Measurements from ENCODE around the gene PRR20E.
"Not testable (repeated sequence)": the region's sequence is repeated elsewhere in the genome, so short reads cannot be mapped to it uniquely, and the experiment has no call there.

Gene PRR20E

GRCh38 chr13:57166897-57167296, at the start of gene PRR20E:
Gene PRR20E (plus strand): TSS chr13:57167197. CDS start chr13:57167584, 387 bp downstream.
- DNase-seq (ENCODE audit: low spot score): not testable (repeated sequence)

DNA sequence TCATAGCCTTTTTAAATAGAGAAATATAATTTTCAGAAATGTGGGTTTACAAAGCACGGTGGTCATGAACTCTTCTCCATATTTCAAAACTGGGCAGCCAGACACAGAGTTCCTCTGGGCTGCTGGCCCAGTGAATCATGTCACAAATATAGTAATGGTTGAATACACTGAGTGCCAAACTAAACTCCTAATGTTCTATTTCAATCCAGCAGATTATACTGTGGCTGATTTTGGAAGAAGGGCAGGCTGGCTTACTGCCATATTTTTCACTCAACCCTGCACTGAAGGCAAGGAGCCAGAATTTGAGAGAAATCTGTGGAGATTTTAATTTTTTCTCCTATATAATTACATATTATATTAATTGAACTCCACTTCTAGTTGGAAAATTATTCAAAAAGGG, 43.3 kb upstream of the PRR20E start:
- DNase-seq (ENCODE audit: low spot score): no peak

DNA sequence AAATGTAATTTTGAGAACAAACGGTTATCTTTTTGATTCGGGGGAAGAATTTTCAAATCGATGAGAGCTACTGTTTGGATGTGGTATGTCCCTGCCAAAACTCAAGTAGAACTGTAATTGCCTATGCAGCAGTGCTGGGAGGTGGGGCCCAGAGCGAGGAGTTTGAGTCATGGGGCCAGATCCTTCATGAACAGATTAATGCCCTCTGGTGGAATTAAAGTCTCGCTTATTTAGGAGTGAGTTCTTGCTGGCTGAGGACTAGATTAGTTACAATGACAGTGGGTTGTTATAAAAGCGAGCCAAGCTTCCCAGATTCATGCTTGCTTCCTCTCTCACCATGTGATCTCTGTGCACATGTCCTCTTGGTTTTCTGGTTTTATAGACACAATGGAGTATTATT, 38.1 kb upstream of the PRR20E start:
- DNase-seq (ENCODE audit: low spot score): no peak

DNA sequence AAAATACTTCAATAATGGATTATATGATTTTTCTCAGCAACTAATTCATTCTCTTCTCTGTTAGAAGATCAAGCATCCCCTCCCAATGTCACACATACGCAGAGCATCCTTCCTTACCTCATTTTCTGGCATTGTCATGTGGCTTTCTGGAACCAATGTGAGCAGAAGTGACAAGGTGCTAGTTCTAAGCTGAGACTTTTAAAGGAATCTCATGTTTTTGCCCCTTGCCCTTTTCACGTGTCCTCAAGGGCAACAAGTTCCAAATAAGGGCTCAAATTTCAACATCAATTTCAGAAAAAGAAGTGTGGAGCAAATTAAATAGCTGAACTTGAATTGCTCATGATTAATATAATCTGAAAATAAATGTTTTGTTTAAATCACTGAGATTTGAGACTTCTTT, 30.9 kb upstream of the PRR20E start:
- no peak for DNase-seq (ENCODE audit: low spot score)

- DNase-seq (ENCODE audit: low spot score): no peak
These were observed 29.4 kb upstream of the PRR20E start for GRCh38 chr13:57137585-57137984.

DNA sequence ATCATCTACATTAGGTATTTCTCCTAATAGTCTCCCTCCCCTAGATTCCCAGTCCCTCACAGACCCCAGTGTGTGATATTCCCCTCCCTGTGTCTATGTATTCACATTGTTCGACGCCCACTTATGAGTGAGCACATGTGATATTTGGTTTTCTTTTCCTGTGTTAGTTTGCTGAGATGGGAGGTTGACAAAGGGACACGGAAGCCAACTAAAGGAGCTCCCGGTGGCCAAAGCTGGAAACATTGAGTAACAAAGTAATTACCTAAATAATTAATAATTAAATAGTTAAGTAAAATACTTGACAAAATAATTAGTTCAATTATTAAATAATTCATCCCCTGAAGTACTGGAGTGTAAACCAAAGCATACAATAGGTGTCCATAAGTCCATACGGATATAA, 28.0 kb upstream of the PRR20E start:
- no peak for DNase-seq (ENCODE audit: low spot score)

- not testable (repeated sequence) for DNase-seq (ENCODE audit: low spot score)
These were observed 27.2 kb upstream of the PRR20E start for GRCh38 chr13:57139781-57140180.

GRCh38 chr13:57140235-57140968, 26.6 kb upstream of the PRR20E start, which contains the start of gene PRR20A:
Gene PRR20A (plus strand): TSS chr13:57140918. CDS start chr13:57141305, 387 bp downstream.
- not testable (repeated sequence) for DNase-seq (ENCODE audit: low spot score)

GRCh38 chr13:57147188-57147587, 19.8 kb upstream of the PRR20E start, which contains the start of gene PRR20B:
Gene PRR20B (plus strand): TSS chr13:57147488. CDS start chr13:57147875, 387 bp downstream.
- not testable (repeated sequence) for DNase-seq (ENCODE audit: low spot score)

GRCh38 chr13:57148106-57148505, 18.9 kb upstream of the PRR20E start:
- not testable (repeated sequence) for DNase-seq (ENCODE audit: low spot score)

DNA sequence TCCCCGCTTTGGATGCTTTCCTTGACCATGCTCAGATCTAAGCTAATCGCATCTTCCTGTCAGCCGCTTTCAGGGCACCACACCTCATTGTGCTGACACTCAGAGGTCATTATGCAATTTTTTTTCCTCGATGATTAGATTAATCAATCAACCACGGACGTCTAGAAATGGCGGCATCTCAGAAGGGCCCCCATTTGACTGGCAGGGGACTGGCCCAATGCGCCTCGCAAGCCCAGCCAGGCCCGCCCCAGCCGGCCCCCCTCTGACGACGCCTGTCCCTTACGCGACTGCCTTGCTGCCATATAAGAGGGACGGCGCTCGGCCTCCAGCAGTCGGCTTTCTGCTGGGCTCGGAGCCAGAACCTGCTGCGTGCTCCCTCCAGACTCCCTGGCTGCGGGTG, 13.2 kb upstream of the PRR20E start, which contains the start of gene PRR20C:
Gene PRR20C (plus strand): TSS at position 301 of the 400 bp plus-strand sequence. CDS start 387 bp downstream, outside the sequence.
- not testable (repeated sequence) for DNase-seq (ENCODE audit: low spot score)

DNA sequence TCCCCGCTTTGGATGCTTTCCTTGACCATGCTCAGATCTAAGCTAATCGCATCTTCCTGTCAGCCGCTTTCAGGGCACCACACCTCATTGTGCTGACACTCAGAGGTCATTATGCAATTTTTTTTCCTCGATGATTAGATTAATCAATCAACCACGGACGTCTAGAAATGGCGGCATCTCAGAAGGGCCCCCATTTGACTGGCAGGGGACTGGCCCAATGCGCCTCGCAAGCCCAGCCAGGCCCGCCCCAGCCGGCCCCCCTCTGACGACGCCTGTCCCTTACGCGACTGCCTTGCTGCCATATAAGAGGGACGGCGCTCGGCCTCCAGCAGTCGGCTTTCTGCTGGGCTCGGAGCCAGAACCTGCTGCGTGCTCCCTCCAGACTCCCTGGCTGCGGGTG, 6.7 kb upstream of the PRR20E start, which contains the start of gene PRR20D:
Gene PRR20D (plus strand): TSS at position 301 of the 400 bp plus-strand sequence. CDS start 387 bp downstream, outside the sequence.
- DNase-seq (ENCODE audit: low spot score): not testable (repeated sequence)

DNA sequence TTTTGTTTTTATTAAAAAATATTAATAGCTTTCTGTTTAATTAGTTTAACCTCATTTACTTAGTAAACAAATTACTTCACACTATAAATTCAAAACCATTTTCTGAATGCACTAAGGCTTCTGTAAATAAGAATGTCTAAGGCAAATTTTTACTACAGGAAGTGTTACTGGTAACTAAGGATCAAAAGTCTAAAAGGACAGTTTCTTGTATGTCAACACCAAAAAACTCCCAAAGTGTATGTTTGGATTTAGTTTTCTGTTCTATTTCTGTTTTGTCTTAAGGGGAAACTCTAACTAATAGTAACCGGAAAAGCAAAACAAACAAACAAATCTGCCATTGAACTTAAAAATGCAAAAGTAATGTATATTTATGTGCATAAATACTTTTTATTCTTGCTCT, 24.7 kb downstream of the PRR20E start:
- DNase-seq (ENCODE audit: low spot score): no peak

DNA sequence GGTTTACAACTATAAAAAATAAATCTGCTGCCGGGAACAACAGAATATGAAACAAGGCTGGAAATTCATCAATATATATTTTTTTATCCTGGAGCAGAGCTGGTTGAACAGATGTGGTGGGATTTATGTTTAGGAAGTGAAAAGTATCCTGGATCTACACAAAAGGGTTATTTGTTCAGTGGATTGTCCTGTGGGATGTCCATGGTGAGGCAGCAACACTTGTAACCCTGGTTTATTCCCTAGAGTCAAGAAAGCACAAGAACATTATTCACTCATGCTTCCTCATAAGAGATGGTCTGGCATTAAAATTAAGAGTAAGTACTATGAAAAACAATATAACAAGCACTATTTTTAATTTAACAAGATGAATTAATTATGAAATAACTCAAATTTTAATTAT, 46.0 kb downstream of the PRR20E start:
- no peak for DNase-seq (ENCODE audit: low spot score)

Data from AG08395 (cell line).